Thoracic aorta (tissue), 2 donors: ENCODE measurements around the gene TICAM1. TPM values are rescaled to one million over a fixed set of nuclear protein-coding genes. Genes with fewer than 3 reads are reported as not detected.

Source experiments
- ATAC-seq: fragments of 150-250 bp; one replicate; pipeline ENCODE4 v1.8.0; 2017; ENCODE audit warnings: low read depth; ENCODE audit not compliant: insufficient number of reproducible peaks, low FRiP score
- DNase-seq: peaks from one replicate; pipeline ENCODE4 v3.0.0-alpha.2; 2020; ENCODE audit warnings: low spot score
- H3K27ac ChIP-seq, 2 donors: fragments of 200-600 bp; sonication (generic); 1 replicate in 1 of 2; 2 replicates in 1 of 2; pipeline ENCODE4 v1.5.1; 2016; ENCODE audit warnings: mild to moderate bottlenecking in 2 of 2, moderate library complexity in 2 of 2
- H3K27me3 ChIP-seq: fragments of 200-600 bp; sonication (generic); replicated peaks from 2 replicates; pipeline ENCODE4 v1.6.0; 2016; ENCODE audit warnings: mild to moderate bottlenecking; ENCODE audit not compliant: insufficient read depth
- H3K36me3 ChIP-seq: fragments of 200-600 bp; sonication (generic); one replicate; pipeline ENCODE4 v1.5.1; 2016
- H3K4me1 ChIP-seq, 2 donors: fragments of 200-600 bp; sonication (generic); 1 replicate in 1 of 2; 2 replicates in 1 of 2; pipeline versions ENCODE4 v1.5.1 to v1.6.0; 2016; ENCODE audit warnings: low read depth in 2 of 2, mild to moderate bottlenecking in 1 of 2; ENCODE audit not compliant: control insufficient read depth in 1 of 2
- H3K4me3 ChIP-seq: fragments of 200-600 bp; sonication (generic); 2 replicates; pipeline ENCODE4 v1.5.1; 2016; ENCODE audit warnings: mild to moderate bottlenecking
- H3K9me3 ChIP-seq: fragments of 200-600 bp; sonication (generic); 2 replicates; pipeline ENCODE4 v1.5.1; 2016
- total RNA-seq, 2 donors: library from RNA; depleted of rRNA; stranded (reverse); fragments of >200 nt; gene quantifications; one replicate each; pipeline versions ENCODE4 v1.1.0 to v1.2.3, GENCODE V29; 2016
- TF ChIP-seq, protein P1 (sequence below): fragments of 200-600 bp; sonication (generic); IDR thresholded peaks from one replicate; pipeline ENCODE4 v1.5.1; 2019; ENCODE audit warnings: antibody characterized with exemption

The TICAM1 gene
- total RNA-seq: 10 to 100 TPM; 10.0 to 14.0 TPM

DNA sequence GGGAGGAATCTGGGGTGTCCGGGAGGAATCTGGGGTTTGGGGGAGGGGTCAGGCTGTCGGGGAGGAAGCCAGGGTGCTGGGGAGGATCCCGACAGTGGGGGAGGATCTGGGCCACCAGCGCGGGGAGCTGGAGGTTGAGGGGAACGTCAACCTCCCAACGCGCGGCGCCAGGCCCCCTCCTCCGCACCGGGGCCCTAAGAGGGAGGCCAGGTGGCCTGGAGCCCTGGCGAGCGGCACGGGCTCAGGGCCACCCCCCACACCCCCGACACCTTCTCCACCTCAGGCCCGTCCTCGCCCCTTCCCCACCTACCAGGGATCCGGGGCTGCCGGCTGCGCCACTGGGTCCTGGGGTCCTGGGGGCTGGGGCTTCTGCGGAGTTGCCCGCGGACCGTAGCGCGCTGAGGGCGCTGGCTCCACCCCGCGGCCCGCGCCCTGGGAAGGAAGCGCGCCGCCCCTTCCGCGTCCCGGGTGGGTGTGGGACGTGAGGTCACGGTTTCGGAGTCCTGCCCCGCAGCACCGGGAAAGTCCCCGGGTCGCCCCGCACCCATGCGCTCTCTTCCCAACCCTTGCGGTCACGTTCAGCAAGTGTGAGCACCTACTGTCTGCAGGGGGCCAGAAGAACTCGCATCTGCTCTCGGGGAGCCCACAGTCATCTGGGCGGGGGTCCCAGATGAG lies at the start of gene TICAM1:
Gene TICAM1, minus strand, starts transcription at position 409 of the 675 bp plus-strand sequence. CDS start 13,335 bp downstream, outside the sequence.
- TF ChIP-seq, protein P1, sequence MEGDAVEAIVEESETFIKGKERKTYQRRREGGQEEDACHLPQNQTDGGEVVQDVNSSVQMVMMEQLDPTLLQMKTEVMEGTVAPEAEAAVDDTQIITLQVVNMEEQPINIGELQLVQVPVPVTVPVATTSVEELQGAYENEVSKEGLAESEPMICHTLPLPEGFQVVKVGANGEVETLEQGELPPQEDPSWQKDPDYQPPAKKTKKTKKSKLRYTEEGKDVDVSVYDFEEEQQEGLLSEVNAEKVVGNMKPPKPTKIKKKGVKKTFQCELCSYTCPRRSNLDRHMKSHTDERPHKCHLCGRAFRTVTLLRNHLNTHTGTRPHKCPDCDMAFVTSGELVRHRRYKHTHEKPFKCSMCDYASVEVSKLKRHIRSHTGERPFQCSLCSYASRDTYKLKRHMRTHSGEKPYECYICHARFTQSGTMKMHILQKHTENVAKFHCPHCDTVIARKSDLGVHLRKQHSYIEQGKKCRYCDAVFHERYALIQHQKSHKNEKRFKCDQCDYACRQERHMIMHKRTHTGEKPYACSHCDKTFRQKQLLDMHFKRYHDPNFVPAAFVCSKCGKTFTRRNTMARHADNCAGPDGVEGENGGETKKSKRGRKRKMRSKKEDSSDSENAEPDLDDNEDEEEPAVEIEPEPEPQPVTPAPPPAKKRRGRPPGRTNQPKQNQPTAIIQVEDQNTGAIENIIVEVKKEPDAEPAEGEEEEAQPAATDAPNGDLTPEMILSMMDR: no peak
- H3K27ac ChIP-seq: peak within 1 kb of the TSS; percentile 91 to 94
- H3K27me3 ChIP-seq: no peaks in the 10 kb centered on the region
- H3K4me3 ChIP-seq: peak within 1 kb of the TSS; percentile 93
- ATAC-seq: peak; percentile 82
- no peaks in the 10 kb centered on the region for H3K9me3 ChIP-seq
- H3K36me3 ChIP-seq: no peaks in the 10 kb centered on the region
- H3K4me1 ChIP-seq: peaks cover 16 to 18% of the 10 kb centered on the region in 2 donors
- DNase-seq: no peak

DNA sequence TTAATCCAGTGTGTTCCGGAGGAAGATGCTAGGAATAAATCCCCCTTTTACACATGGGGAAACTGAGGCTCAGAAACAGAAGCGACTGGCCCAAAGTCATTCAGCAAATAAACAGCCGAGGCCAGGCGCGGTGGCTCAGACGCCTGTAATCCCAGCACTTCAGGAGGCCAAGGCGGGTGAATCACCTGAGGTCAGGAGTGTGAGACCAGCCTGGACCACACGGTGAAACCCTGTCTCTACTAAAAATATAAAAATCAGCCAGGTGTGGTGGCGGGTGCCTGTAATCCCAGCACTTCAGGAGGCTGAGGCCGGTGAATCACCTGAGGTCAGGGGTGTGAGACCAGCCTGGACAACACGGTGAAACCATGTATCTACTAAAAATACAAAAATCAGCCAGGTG lies 47.5 kb upstream of the TICAM1 start:
- H3K27ac ChIP-seq: peak overlapping the region in 1 of 2 donors; percentile 57
- H3K27me3 ChIP-seq: no peaks in the 10 kb centered on the region
- TF ChIP-seq, protein P1: no peak
- H3K4me3 ChIP-seq: no peak overlapping the region
- DNase-seq (no peak), ATAC-seq (no peak)
- H3K9me3 ChIP-seq: no peaks in the 10 kb centered on the region
- peaks cover 9 to 21% of the 10 kb centered on the region in 2 donors for H3K4me1 ChIP-seq
- H3K36me3 ChIP-seq: no peaks in the 10 kb centered on the region

DNA sequence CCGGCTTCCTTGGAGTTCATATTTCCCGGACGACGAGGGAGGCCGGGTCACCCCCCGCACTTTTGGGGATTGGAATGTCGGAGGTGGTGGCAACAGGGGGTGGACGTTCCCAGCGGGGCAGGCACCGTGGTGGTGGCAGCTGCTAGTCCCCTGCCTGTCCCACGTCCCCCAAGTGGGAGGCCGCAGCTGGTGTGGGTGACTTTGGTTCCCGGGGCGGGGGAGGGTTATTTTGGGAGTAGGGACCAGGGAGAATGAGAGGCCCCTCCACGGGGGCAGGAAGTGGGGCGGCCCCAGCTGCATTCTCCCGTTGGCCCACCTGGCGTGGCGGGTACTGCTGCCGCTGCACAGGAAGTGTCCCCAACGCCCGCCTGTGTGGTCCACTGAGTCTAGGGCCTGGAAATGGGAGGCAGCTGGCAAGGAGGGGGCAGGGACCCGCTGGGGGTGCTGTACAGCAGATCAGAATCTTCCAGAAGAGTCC lies 47.0 kb upstream of the TICAM1 start:
- Histone ChIP-seq H3K36me3 (no peaks in the 10 kb centered on the region), H3K27me3 (no peaks in the 10 kb centered on the region), H3K4me3 (peak overlapping the region; percentile 63), H3K27ac (peak overlapping the region; percentile 57 to 75), H3K4me1 (peaks cover 9 to 21% of the 10 kb centered on the region in 2 donors), H3K9me3 (no peaks in the 10 kb centered on the region)
- ATAC-seq: no peak
- TF ChIP-seq, protein P1: no peak
- DNase-seq: no peak

DNA sequence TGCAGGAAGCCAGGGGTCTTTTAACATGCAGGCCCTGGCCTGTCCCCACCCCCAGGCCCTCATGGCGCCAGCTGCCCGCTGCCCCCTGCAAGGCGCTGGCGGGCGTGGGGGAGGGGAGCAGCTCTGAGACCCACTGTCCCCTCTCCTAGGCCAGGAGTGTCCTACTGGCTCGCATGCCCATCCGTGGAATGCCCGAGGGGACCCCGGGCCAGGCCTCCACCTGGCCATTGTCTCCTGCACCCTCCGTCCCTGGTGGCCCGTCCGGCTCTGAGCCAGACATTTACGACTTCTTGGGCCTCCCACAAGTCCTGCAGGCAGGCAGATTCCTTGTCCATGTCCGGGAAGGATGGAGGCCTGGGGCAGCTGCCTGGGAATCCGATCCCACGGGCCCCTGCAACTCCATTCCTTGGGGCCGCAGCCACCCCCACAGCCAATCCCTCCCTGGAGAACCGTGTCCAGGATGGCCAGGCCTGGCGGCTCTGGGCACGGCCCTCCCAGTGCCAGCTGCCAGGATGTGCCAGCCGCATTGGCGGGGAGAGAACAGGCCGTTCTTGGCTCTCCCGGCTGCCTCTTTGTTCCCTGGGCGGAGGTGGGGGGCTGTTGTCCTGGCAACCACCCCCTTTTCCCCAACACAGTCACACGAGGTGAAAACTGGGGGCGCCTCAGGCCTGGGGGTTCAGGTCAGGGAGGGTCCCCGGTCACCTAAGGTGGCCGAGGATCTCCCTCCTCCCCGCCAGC lies 46.4 kb upstream of the TICAM1 start:
- ATAC-seq (peak; percentile 70), DNase-seq (peak; percentile 21)
- Histone ChIP-seq H3K4me1 (peaks cover 9 to 21% of the 10 kb centered on the region in 2 donors), H3K27me3 (no peaks in the 10 kb centered on the region), H3K9me3 (no peaks in the 10 kb centered on the region), H3K36me3 (no peaks in the 10 kb centered on the region), H3K27ac (peak overlapping the region; percentile 57 to 75), H3K4me3 (peak overlapping the region; percentile 63)
- TF ChIP-seq, protein P1: no peak

DNA sequence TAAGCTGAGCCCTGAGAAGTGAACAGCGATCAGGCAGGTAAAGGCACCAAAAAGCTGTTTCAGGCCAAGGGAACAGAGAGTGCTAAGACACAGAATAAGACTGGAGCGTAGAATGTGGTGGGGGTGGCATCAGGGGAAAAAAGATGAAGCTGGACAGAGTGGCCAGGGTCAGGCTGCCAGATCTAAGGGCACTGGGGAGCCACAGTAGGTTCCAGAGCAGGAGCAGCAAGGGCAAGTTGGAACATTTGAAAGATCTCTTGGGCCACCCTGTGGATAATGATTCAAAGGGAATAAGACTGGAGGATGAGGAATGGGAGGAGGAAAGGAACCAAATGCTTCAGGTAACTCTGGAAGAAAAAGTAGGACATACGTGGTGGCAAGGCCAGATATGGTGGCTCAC lies 42.4 kb upstream of the TICAM1 start:
- no peaks in the 10 kb centered on the region for H3K9me3 ChIP-seq
- TF ChIP-seq, protein P1: no peak
- no peak for DNase-seq
- H3K27me3 ChIP-seq: no peaks in the 10 kb centered on the region
- H3K27ac ChIP-seq: no peak overlapping the region
- H3K4me1 ChIP-seq: peaks cover 12 to 25% of the 10 kb centered on the region in 2 donors
- no peak for ATAC-seq
- H3K36me3 ChIP-seq: no peaks in the 10 kb centered on the region
- no peak overlapping the region for H3K4me3 ChIP-seq
